Thyroid gland (tissue), 4 donors: ENCODE data around the gene C17orf113. TPM values are rescaled to one million over a fixed set of nuclear protein-coding genes. Genes with fewer than 3 reads are reported as not detected.

Experiments
- DNase-seq, 2 donors: peaks; one replicate each; pipeline ENCODE4 v3.0.0-alpha.2; 2019
- H3K27ac ChIP-seq, 3 donors: fragments of 200-600 bp; sonication (generic); 1 replicate in 2 of 3; 2 replicates in 1 of 3; pipeline ENCODE4 v1.5.1; 2016 to 2019; ENCODE audit warnings: mild to moderate bottlenecking in 1 of 3, moderate library complexity in 1 of 3
- H3K27me3 ChIP-seq: fragments of 200-600 bp; sonication (generic); one replicate; pipeline ENCODE4 v1.5.1; 2019
- H3K36me3 ChIP-seq, 2 donors: fragments of 200-600 bp; sonication (generic); one replicate each; pipeline ENCODE4 v1.5.1; 2016 to 2019
- H3K4me1 ChIP-seq, 2 donors: fragments of 200-600 bp; sonication (generic); one replicate each; pipeline ENCODE4 v1.5.1; 2017 to 2019
- H3K4me3 ChIP-seq, 3 donors: fragments of 200-600 bp; sonication (generic); replicated peaks in 1 of 3; 1 replicate in 2 of 3; 2 replicates in 1 of 3; pipeline ENCODE4 v1.5.1; 2016; ENCODE audit warnings: mild to moderate bottlenecking in 1 of 3
- H3K9me3 ChIP-seq: fragments of 200-600 bp; sonication (generic); one replicate; pipeline ENCODE4 v1.5.1; 2017
- CTCF ChIP-seq, 6 experiments: fragments of 200-600 bp in 3 of 6; fragments of 450-650 bp in 3 of 6; sonication (generic) in 3 of 6; IDR thresholded peaks; one replicate each; pipeline ENCODE4 v1.5.1; 2016 to 2019; ENCODE audit warnings: antibody characterized with exemption in 6 of 6, mild to moderate bottlenecking in 2 of 6, inconsistent platforms in 1 of 6, moderate library complexity in 1 of 6
- POLR2A ChIP-seq, 2 donors: fragments of 450-650 bp; IDR thresholded peaks; one replicate each; pipeline ENCODE4 v1.6.1; 2017; ENCODE audit warnings: antibody characterized with exemption in 2 of 2, mild to moderate bottlenecking in 2 of 2, moderate library complexity in 1 of 2
- WGBS, 2 donors: methylation state at CpG; one replicate each; pipeline ENCODE4 v1.1.5; 2017; 5-methylcytosine and 5-hydroxymethylcytosine counted together
- intact Hi-C: fragments of 100-400 bp; cut with DNase I; formaldehyde crosslinking; loops from one replicate; pipeline ENCODE4 v1.15.1; 2023
- total RNA-seq, 4 donors: library from RNA; depleted of rRNA; stranded (reverse); fragments of >200 nt; gene quantifications; one replicate each; pipeline ENCODE4 v1.2.3, GENCODE V29; 2016

C17orf113 gene
- total RNA-seq, 4 donors from 2014 or later = 1.2 to 3.7 (median 2.1) TPM

- DNase-seq = no peak
- 82 to 97% methylated on average over 2 to 7 of the region's 10 CpGs for WGBS, 2 donors
- TF ChIP-seq POLR2A (IDR thresholded peaks at IDR 0.05) = no peak
- TF ChIP-seq CTCF (IDR thresholded peaks at IDR 0.05) = no peak
Measured at GRCh38 chr17:42040818-42041217, 9.6 kb downstream of the C17orf113 start.

GRCh38 chr17:42039794-42040763 is 10.3 kb downstream of the C17orf113 start:
- no peaks in the 10 kb centered on the region for H3K36me3 ChIP-seq
- H3K9me3 ChIP-seq = no peaks in the 10 kb centered on the region
- no peak overlapping the region for H3K27ac ChIP-seq
- no peaks in the 10 kb centered on the region for H3K4me1 ChIP-seq
- no peak for DNase-seq
- intact Hi-C loops = no loop called here
- no peak overlapping the region for H3K4me3 ChIP-seq
- H3K27me3 ChIP-seq = no peaks in the 10 kb centered on the region
- TF ChIP-seq CTCF (IDR thresholded peaks at IDR 0.05) (no peak), POLR2A (IDR thresholded peaks at IDR 0.05) (no peak)
- 26 to 45% methylated on average over 29 to 41 of the region's 77 CpGs for WGBS, 2 donors

More at GRCh38 chr17:42040818-42041217, 9.6 kb downstream of the C17orf113 start:
- Histone ChIP-seq H3K9me3 (no peaks in the 10 kb centered on the region), H3K27me3 (no peaks in the 10 kb centered on the region), H3K27ac (no peak overlapping the region), H3K4me1 (no peaks in the 10 kb centered on the region), H3K36me3 (no peaks in the 10 kb centered on the region), H3K4me3 (no peak overlapping the region)
- intact Hi-C loops = no loop called here

- intact Hi-C loops = no loop called here
- no peak overlapping the region for H3K4me3 ChIP-seq
- no peak for TF ChIP-seq CTCF (IDR thresholded peaks at IDR 0.05)
- no peak for TF ChIP-seq POLR2A (IDR thresholded peaks at IDR 0.05)
- no peaks in the 10 kb centered on the region for H3K9me3 ChIP-seq
- H3K4me1 ChIP-seq = no peaks in the 10 kb centered on the region
- H3K27me3 ChIP-seq = no peaks in the 10 kb centered on the region
- no peaks in the 10 kb centered on the region for H3K36me3 ChIP-seq
- H3K27ac ChIP-seq = no peak overlapping the region
- WGBS, 2 donors = 79 to 90% methylated on average over 5 of the region's 5 CpGs
- DNase-seq = no peak
Measured at GRCh38 chr17:42038221-42038973, 12.0 kb downstream of the C17orf113 start.

- Histone ChIP-seq H3K36me3 (no peaks in the 10 kb centered on the region), H3K4me1 (no peaks in the 10 kb centered on the region), H3K27me3 (no peaks in the 10 kb centered on the region), H3K9me3 (no peaks in the 10 kb centered on the region), H3K4me3 (no peak overlapping the region), H3K27ac (no peak overlapping the region)
- DNase-seq = no peak
- WGBS, 2 donors = 49 to 62% methylated on average over 6 of the region's 6 CpGs
- intact Hi-C loops = no loop called here
- TF ChIP-seq POLR2A (IDR thresholded peaks at IDR 0.05) (no peak), CTCF (IDR thresholded peaks at IDR 0.05) (no peak)
Measured at GRCh38 chr17:42034059-42034458, 16.3 kb downstream of the C17orf113 start.
